SW480 (cell line): ENCODE data around the gene GP1BB.
A peak's percentile ranks its signal among the peaks of the same experiment; 100 is the strongest.
"Not testable (repeated sequence)": the region's sequence is repeated elsewhere in the genome, so short reads cannot be mapped to it uniquely, and the experiment has no call there.

ENCODE experiments used
- DNase-seq: peaks from one replicate; pipeline ENCODE4 v3.0.0-alpha.2; 2016; ENCODE audit warnings: low spot score

Gene GP1BB

DNA sequence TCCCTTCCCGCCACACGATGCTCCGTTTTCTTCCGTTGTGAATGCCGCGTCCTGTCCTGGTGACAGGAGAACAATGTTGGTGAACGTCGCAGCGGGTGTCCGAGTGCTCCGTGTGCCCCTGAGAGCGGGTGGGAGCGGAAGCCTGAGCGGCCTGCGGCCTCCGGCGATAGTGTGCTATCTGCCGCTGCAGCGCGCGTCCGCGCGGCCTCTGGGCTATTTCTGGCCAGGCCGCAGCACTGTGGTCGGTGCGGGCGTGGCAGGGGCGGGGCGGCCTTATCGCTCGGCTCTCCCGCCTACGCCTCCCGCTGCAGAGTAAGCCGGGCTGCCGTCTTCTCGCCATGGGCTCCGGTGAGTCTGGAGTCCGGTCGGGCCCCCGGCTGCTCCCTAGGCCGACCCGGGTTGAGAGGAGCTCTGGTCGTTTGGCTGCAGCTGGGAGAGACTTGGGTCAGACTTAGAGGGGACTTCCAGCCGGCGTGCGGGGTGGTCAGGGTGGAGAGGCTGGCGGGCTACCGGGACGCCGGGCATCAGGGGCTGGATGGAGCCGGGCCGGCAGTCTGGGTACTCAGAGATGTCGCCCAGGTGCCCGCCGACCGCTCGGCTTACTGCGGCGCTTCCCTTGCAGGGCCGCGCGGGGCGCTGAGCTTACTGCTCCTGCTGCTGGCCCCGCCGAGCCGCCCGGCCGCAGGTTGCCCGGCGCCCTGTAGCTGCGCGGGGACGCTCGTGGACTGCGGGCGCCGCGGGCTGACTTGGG, at the start of gene GP1BB:
TSS of gene GP1BB (plus strand) at position 308 of the 751 bp plus-strand sequence. CDS start at position 339, 31 bp downstream.
- DNase-seq, result peak; percentile 44

DNA sequence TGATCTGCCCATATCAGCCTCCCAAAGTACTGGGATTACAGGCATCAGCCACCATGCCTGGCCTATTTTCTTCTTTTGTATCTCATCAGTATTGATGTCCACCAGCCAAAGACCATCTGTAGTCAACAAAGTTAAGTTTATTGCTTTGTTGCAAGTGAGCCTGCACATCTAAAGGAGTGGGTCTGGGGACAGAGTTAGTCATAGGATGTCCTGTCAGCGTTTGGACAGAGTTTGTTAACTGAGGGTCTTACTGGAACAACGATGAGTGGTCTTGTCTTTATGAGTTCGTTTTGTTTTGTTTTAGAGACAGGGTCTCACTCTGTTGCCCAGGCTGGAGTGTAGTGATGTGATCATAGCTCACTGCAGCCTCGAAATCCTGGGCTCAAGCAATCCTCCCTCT, 49.7 kb upstream of the GP1BB start:
- DNase-seq, result no peak

DNA sequence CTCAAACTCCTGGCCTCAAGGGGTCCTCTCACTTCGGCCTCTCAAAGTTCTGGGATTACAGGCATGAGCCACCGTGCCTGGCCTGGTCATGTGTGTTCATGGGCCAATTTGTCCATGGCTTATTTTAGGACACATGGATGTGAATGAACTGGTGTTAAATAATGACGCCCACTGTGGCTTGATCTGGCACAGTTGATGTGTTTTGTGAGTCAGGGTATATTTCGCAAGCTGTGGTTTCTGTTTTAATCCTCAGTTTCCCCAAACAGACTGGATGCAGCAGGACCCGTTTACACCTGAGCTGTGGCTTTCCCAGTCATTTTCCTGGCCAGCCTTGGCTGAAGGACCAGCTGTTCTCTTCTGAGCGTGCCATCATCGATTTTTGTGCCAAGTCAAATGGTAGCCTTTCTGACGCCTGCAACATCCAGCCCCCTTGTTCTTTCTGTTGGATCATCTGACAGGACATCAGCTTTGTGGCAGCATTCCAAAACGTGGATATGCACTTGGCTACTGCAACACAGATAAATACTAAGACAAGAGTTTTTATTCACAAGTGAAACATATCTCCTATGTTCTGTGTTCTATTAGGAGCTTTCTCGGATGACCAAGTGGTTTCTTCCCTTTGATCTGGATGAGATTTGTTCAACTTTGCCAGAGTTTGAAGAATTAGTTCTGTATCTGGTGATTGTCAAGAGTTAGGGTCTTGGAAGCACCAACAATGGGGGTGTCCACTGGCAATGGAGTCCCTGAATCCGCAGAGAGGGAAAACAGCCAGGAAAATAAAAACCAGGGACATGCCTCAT, 49.0 kb upstream of the GP1BB start:
- no peak for DNase-seq

GRCh38 chr22:19674929-19675253, 48.4 kb upstream of the GP1BB start:
- no peak for DNase-seq

GRCh38 chr22:19675428-19675827, 47.9 kb upstream of the GP1BB start:
- DNase-seq, result no peak

DNA sequence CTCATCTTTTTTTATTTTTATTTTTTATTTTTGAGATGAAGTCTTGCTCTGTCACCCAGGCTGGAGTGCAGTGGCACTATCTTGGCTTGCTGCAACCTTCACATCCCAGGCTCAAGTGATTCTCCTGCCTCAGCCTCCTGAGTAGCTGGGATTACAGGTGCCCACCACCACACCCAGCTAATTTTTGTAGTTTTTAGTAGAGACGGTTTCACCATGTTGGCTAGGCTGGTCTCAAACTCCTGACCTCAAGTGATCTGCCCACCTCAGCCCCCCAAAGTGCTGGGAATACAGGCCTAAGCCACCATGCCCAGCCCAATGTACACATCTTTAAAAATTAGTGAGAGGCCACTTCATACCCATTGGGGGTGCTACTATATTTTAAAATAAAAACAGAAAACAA, 46.9 kb upstream of the GP1BB start:
- not testable (repeated sequence) for DNase-seq

- no peak for DNase-seq
These were observed 44.3 kb upstream of the GP1BB start for GRCh38 chr22:19678949-19679521.

DNA sequence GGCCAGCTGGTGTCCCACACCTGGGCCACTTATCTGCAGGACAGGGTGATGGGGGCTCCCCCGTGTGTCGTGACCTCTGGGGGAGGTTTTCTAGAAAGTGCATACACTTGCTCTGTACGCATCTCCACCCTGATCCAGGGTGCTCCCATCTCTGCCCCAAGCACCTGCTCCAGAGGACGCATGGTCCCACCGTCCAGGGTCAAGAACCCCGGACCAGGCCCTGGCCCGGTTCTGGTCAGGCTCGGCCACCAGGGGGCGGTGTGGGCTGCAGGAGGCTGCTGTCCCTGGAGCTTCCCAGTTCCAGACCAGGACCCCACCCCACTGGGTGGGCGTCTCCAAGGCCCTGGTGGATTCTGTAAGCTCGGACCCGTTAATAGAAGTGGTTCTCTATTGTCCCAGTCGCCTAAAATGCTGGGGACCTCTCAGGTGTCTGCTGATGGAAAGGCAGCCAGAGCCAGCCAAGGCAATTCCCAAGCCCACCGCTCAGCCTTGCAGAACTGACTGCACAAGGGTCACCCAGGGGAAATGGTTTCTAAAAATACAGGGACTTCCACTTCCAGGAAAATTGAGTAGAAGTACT, 43.7 kb upstream of the GP1BB start:
- no peak for DNase-seq

DNA sequence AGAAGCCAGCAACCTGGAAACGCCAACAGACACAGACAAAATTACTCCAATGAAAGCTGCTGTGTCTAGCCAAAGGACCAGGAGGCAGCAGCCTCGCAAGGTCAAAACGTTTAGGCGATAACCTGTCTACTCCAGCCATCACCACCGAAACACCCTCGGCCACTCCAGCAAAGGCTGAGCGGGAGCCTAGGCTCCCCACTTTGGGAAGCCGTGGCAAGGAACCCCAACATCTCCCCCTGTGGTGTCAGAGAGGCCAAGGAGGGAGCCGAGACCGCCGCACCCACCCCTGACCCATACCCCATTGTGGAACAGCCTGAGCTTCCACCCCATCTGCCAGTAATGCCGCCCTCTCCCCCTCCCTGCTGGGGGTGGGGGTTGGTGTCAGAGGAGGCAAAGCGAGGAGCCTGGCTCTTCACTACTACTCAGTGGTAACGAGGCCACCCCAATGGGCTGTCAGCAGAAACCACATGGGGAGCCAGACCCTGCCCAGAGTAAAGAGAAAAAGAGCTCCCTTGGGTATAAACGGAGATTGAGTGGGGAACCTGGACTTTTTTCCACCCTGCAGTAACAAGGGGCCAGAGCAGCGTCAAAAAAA, 43.0 kb upstream of the GP1BB start:
- no peak for DNase-seq

DNA sequence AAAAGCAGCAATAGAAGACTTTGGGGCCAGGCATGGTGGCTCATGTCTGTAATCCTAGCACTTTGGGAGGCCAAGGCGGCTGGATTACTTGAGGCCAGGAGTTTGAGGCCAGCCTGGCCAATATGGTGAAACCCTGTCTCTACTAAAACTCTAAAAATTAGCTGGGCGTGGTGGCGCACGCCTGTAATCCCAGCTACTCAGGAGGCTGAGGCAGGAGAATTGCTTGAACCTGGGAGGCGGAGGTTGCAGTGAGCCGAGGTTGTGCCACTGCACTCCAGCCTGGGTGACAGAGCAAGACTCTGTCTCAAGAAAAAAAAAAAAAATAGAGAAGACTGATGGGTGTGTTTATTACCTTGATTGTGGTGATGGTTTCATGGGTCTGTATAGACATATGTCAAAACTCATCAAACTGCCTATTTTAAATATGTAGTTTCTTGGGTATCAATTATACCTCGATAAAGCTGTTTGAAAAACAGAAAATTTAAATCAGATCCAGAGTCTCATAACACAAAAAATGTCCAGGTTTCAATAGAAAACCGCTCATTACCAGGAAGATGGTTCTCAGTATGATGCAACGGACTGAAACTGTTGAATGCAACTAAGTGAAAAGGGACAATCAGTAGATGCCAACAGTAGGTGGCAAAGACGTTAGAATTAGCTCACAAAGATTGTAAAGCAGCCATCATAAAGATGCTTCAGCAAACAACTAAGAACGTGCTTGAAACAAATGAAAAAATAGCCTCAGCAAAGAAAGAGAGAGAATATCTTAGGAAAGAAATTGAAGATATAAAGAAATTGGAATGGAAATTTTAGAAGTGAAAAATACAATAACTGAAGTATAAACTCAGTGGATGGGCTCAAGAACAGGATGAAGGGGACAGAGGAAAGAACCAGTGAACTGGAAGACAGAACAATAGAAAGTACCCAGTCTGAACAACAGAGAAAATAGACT, 42.2 kb upstream of the GP1BB start:
- peak; percentile 36 for DNase-seq

DNA sequence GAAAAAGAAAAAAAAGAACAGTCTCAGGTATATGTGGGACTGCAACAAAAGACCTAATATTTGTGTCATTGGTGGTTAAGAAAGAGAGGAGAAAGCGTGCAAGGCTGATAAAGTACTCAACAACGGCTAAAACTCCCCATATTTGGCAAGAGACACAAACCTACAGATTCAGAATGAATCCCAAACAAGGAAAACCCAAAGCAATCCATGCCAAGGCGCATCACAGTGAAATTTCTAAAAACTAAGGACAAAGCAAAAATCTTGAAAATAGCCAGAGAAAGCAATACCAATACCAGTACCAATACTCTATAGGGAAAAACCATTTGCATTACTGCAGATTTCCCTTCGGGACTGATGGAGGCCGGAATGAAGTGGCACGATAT, 41.5 kb upstream of the GP1BB start:
- no peak for DNase-seq

DNA sequence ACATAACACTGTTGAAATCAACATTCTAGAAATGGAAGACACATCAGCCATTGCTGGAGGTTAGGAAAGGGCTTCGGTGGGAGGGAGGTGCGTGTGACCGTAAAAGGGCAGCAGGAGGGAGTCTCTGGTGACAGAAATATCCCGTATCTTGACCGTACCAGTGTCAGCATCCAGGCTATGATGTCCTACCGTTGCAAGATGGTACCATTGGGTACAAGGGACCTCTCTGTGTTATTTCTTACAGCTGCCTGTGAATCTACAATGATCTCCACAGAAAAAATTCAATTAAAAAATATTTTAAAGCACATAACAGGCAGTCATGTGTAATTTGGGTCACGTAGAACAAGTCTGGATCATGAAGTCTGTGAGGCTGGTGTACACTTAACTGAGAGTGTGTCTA, 36.4 kb upstream of the GP1BB start:
- no peak for DNase-seq

- DNase-seq, result no peak
These were observed 35.6 kb upstream of the GP1BB start for GRCh38 chr22:19687561-19688300.

DNA sequence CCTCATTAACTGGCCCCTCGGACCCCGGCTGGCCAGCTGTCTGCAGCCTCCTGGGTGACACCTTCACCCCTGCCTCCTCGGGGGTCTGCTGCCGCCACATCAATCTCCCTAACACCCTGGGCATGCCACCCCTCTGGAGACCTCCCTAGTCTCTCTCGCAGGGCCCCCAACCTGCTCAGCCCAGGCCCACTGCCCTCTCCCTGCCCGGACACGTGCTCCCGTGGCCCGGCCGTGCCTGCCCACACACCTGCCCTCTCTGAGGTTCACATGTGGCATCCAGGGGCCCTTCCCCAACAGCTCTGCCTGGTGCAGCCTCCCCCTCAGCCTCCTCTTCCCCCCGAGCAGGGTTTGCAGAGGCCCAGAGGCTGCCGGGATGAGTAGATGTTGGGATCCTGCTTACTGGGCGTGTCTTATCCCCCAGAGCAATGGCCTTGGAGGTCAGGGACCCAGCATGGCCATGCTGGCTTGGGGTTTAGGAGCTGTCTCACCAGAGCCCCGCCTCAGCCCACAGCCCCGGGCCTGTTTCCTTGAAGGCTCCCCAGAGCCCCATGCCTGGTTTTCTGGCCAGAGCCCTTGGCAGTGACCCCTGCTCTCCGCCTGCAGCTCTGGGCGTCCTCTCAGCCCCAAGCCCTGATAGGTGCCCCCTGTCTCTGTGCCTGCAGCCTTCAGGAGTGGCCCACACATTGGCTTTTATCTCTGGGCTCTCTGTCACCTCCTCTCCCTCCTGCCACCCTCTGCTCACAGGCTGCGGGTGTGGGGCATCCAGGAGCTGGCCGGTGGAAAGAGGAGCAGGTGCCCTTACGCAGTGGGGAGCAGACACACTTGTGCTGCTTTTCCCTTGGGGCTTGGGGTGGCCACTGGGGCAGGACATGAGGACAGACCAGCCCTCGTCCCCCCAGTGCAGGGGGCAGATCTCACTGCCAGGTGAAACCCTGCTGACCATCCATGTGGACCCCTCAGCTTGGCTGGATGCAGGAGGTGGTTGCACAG, 34.7 kb upstream of the GP1BB start:
- no peak for DNase-seq

DNA sequence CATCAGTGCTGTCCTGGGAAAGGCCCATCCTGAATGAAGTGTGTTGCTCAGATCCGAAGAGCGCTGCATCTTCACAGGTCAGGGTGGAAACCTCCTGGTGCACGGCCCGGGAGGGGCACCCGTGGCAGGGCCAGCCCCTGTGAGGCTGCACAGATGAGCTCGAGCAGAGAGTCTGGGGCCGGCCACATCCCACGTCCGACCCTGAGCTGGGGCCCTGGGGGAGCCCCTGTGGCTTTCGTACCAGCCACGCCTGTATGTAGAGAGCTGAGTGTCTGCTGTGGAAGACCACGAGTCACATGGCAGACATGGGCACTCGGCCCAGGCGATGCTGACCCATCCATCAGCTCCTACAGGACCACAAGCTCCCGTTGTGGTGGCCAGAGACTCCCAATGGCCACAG, 33.9 kb upstream of the GP1BB start:
- DNase-seq, result no peak

GRCh38 chr22:19691007-19691720, 32.2 kb upstream of the GP1BB start:
- DNase-seq, result no peak

DNA sequence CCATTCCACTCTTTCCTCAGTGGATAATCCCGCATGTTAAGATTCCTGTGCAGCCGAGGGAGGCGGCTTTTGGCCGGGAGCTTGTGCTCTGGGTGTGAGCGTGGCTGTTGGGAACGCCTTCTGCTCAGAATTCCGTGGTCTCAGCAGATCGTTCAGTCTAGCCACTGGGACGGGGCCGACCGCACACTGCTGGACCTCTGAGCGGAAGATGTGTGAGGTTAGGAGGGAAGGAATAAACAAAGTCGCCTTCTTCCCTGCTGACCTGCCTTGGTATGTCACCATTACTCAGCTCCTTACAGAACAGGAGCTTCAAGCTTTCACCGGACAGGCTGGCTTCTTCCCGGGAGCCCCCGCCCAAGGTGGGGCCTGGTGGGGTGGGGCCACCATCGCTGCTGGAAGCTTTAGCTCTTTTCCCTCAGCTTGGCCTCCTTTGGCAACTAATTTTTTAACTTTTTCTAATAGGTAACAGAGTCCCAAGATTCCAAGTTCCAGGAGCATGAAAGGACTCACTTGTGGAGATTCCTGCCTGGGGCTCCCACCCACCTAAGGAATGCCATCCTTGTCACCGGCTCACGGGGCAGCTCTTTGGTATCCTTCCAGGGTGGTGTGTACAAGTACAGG, 31.5 kb upstream of the GP1BB start:
- peak; percentile 50 for DNase-seq

GRCh38 chr22:19693581-19693980, 29.8 kb upstream of the GP1BB start:
- DNase-seq, result no peak
